Ureter (tissue), 1 donor: Measurements from ENCODE around the gene C15orf39. TPM values are rescaled to one million over a fixed set of nuclear protein-coding genes. Genes with fewer than 3 reads are reported as not detected.

Source experiments
- DNase-seq: peaks from one replicate; pipeline ENCODE4 v3.0.0-alpha.2; 2020; ENCODE audit warnings: low spot score
- total RNA-seq: library from RNA; stranded (reverse); gene quantifications from one replicate; pipeline ENCODE4 v1.2.4, GENCODE V29; 2023
- donor health status: DM: yes; HTN: yes; CAD: no.

Gene C15orf39
- total RNA-seq, 1 donor from 2014 or later = 32.7 TPM

GRCh38 chr15:75172284-75172820 is 29.3 kb upstream of the C15orf39 start:
- DNase-seq = no peak

GRCh38 chr15:75174102-75174501 is 27.6 kb upstream of the C15orf39 start:
- DNase-seq = no peak

- DNase-seq = no peak
Observed at GRCh38 chr15:75174729-75175128, 27.0 kb upstream of the C15orf39 start.

GRCh38 chr15:75176396-75176761 is 25.3 kb upstream of the C15orf39 start:
- DNase-seq = no peak

GRCh38 chr15:75177360-75178071 is 24.2 kb upstream of the C15orf39 start:
- DNase-seq = no peak

- DNase-seq = no peak
Observed at GRCh38 chr15:75178171-75178937, 23.3 kb upstream of the C15orf39 start.

GRCh38 chr15:75178938-75179745 is 22.5 kb upstream of the C15orf39 start:
- no peak for DNase-seq

- DNase-seq = no peak
Observed at GRCh38 chr15:75179746-75180140, 21.9 kb upstream of the C15orf39 start.

- DNase-seq = no peak
Observed at GRCh38 chr15:75181780-75182179, 19.9 kb upstream of the C15orf39 start.

GRCh38 chr15:75182187-75183131 is 19.2 kb upstream of the C15orf39 start:
- no peak for DNase-seq

GRCh38 chr15:75185271-75186029 is 16.2 kb upstream of the C15orf39 start:
- DNase-seq = no peak

GRCh38 chr15:75186044-75186443 is 15.6 kb upstream of the C15orf39 start:
- DNase-seq = no peak

- no peak for DNase-seq
Observed at GRCh38 chr15:75188499-75188898, 13.2 kb upstream of the C15orf39 start.

GRCh38 chr15:75191235-75191634 is 10.4 kb upstream of the C15orf39 start:
- DNase-seq = no peak

- DNase-seq = no peak
Observed at GRCh38 chr15:75192307-75192706, 9.4 kb upstream of the C15orf39 start.

GRCh38 chr15:75193272-75193671 is 8.4 kb upstream of the C15orf39 start:
- no peak for DNase-seq

- DNase-seq = no peak
Observed at GRCh38 chr15:75193976-75194375, 7.7 kb upstream of the C15orf39 start.

- DNase-seq = no peak
Observed at GRCh38 chr15:75194397-75194796, 7.3 kb upstream of the C15orf39 start.

- DNase-seq = no peak
Observed at GRCh38 chr15:75195122-75195765, 6.4 kb upstream of the C15orf39 start.

GRCh38 chr15:75195766-75196241 is 5.9 kb upstream of the C15orf39 start:
- DNase-seq = no peak
